ENCODE measurements around the gene FARS2.

DNA sequence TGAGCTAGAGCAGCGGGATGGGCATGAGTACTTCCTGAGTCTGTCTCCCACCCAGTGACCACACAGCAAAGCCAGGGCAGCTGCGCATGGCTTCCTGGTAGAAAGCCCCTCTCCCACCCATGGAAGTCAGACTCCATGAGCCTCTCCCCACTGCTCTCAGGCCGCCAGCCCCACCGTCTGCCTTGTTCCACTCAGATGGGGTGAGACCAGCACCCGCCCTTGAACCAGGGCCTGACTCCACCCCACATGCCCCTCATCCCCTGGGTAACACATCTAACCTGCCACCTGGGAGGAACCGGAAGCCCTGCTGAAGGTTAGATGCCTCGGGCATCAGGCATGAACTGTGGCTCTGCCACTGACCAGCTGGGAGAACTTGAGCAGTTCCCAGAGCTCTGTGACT lies 517.6 kb downstream of the FARS2 start:
- TF ChIP-seq, protein P1, sequence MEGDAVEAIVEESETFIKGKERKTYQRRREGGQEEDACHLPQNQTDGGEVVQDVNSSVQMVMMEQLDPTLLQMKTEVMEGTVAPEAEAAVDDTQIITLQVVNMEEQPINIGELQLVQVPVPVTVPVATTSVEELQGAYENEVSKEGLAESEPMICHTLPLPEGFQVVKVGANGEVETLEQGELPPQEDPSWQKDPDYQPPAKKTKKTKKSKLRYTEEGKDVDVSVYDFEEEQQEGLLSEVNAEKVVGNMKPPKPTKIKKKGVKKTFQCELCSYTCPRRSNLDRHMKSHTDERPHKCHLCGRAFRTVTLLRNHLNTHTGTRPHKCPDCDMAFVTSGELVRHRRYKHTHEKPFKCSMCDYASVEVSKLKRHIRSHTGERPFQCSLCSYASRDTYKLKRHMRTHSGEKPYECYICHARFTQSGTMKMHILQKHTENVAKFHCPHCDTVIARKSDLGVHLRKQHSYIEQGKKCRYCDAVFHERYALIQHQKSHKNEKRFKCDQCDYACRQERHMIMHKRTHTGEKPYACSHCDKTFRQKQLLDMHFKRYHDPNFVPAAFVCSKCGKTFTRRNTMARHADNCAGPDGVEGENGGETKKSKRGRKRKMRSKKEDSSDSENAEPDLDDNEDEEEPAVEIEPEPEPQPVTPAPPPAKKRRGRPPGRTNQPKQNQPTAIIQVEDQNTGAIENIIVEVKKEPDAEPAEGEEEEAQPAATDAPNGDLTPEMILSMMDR (conservative IDR thresholded peaks at IDR 0.05 in 1 of 2, IDR thresholded peaks at IDR 0.05 in 1 of 2; ENCODE audit: low read depth in 1 of 2, low read length in 2 of 2) = no peak
- TF ChIP-seq EZH2 (IDR thresholded peaks at IDR 0.05; ENCODE audit: low read length, missing control alignments) = no peak

Data from fibroblast of lung (primary cell).